Dendritic cell treated with granulocyte-macrophage colony-stimulating factor and Interleukin-4, amounts not matched to agents 40 ng/mL and 50 ng/mL, for 4 days (primary cell): Measurements from ENCODE around the gene LRR1.
A peak's percentile ranks its signal among the peaks of the same experiment; 100 is the strongest.
"Not testable (repeated sequence)": the region's sequence is repeated elsewhere in the genome, so short reads cannot be mapped to it uniquely, and the experiment has no call there.

ENCODE experiments used
- H3K27ac Mint-ChIP-seq: one replicate; pipeline ENCODE4 v1.8.0; 2022; ENCODE audit warnings: mild to moderate bottlenecking, mixed read lengths
- H3K27me3 Mint-ChIP-seq: one replicate; pipeline ENCODE4 v1.8.0; 2022; ENCODE audit warnings: mild to moderate bottlenecking, mixed read lengths
- H3K36me3 Mint-ChIP-seq: one replicate; pipeline ENCODE4 v1.8.0; 2022; ENCODE audit warnings: low read depth, mixed read lengths
- H3K4me1 Mint-ChIP-seq: one replicate; pipeline ENCODE4 v1.8.0; 2022; ENCODE audit warnings: low read depth, mixed read lengths
- H3K4me3 Mint-ChIP-seq: one replicate; pipeline ENCODE4 v1.8.0; 2022; ENCODE audit warnings: mild to moderate bottlenecking, moderate library complexity, mixed read lengths
- H3K9me3 Mint-ChIP-seq: one replicate; pipeline ENCODE4 v1.8.0; 2022; ENCODE audit warnings: mixed read lengths
- intact Hi-C: fragments of 100-400 bp; cut with micrococcal nuclease; formaldehyde crosslinking; loops from one replicate; pipeline ENCODE4 v1.15.0; 2022

Gene LRR1

DNA sequence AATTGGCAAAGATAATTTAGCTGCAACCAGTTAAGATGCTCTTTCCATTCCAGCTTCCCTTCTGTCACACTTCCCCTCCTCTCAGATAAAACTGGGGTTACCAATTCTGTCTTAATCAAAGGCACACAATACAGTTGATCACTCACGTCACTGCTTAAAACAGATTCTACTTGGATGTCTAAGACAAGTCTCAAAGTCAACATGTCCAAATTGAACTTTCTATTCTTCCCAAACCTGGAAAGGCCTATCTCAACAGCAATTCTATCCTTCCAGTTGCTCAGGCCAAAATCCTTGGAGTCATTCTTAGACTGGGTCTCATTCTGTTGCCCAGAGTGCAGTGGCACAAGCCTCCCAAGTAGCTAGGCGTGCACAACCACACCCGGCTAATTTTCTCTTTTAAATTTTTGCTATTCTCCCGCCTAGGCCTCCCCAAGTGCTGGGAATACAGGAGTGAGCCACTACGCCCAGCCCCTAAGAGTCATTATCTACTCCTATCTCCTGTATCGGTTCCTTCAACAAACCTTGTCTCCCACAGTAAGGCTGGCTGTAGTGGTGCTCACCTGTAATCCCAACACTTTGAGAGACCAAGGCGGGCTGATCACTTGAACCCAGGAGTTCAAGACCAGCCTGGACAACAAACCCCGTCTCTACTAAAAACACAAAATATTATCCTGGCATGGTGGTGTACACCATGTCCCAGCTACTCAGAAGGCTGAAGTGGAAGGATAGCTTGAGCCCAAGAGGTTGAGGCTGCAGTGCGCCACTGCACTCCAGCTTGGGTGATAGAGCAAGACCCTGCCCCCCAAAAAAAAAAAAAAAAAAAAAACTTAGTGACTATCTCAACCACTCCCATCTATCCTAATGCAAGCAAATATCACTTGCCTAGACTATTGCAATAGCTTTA is 17.3 kb upstream of the LRR1 start:
- H3K36me3 Mint-ChIP-seq: peaks cover 76% of the 10 kb centered on the region
- H3K4me3 Mint-ChIP-seq: no peak overlapping the region
- intact Hi-C loops: loop anchor here (10.0 kb wide), 1 partner anchor 1663 kb away; the partner anchor contains the start of gene TMX1
- H3K27me3 Mint-ChIP-seq: no peaks in the 10 kb centered on the region
- H3K27ac Mint-ChIP-seq: no peak overlapping the region
- no peaks in the 10 kb centered on the region for H3K9me3 Mint-ChIP-seq
- H3K4me1 Mint-ChIP-seq: peaks cover 43% of the 10 kb centered on the region

DNA sequence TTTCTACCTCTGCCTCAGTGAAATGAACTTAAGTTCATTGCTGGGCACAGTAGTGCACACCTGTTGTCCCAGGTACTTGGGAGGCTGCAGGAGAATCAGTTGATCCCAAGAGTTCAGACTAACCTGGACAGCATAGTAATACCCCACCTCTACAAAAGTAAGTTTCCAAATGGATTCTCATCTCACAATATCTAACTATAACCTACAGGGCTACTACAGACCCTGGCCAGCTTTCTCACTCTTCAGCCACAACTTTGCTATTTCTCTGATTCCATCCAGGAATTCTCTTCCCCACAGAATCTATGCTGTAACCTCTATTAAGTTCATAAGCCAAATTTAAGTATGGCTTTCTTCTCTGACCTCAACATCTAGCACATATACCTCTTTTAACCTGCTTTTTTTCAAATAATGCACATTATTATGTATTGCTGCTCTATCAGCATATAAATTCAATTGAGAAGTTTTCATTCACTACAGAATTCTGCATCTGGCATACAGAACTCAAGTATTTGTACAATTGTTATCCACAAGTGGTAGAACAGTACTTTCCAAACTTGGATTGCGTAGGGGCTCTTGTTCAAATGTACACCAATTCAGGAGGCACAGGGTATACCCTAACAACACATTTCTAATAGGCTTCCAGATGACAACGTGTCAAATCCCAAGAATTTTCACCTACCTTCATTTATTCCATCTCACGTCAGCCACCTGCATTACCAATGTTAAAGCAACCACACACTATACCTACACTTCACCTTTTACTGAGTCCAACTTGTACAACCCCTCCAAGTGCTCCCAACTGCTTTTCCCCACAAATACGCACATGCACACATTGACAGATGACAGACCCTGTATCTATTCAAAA is 16.4 kb upstream of the LRR1 start:
- Mint-ChIP-seq H3K27ac (no peak overlapping the region), H3K36me3 (peaks cover 67% of the 10 kb centered on the region), H3K27me3 (no peaks in the 10 kb centered on the region), H3K9me3 (no peaks in the 10 kb centered on the region), H3K4me1 (peaks cover 43% of the 10 kb centered on the region), H3K4me3 (no peak overlapping the region)
- intact Hi-C loops: loop anchor here (10.0 kb wide), 1 partner anchor 1662 kb away; the partner anchor contains the start of gene TMX1

GRCh38 chr14:49583629-49584028 is 15.1 kb upstream of the LRR1 start:
- H3K4me1 Mint-ChIP-seq: peaks cover 43% of the 10 kb centered on the region
- H3K4me3 Mint-ChIP-seq: no peak overlapping the region

GRCh38 chr14:49584058-49584457 is 14.7 kb upstream of the LRR1 start:
- Mint-ChIP-seq H3K36me3 (peaks cover 59% of the 10 kb centered on the region), H3K4me1 (peaks cover 43% of the 10 kb centered on the region), H3K4me3 (peak overlapping the region; percentile 93), H3K9me3 (no peaks in the 10 kb centered on the region), H3K27ac (peak overlapping the region; percentile 98), H3K27me3 (no peaks in the 10 kb centered on the region)
- intact Hi-C loops: loop anchor here (10.0 kb wide), 1 partner anchor 1661 kb away; the partner anchor contains the start of gene TMX1

More at GRCh38 chr14:49583629-49584028, 15.1 kb upstream of the LRR1 start:
- peaks cover 59% of the 10 kb centered on the region for H3K36me3 Mint-ChIP-seq
- intact Hi-C loops: loop anchor here (10.0 kb wide), 1 partner anchor 1661 kb away; the partner anchor contains the start of gene TMX1
- H3K27ac Mint-ChIP-seq: no peak overlapping the region
- H3K9me3 Mint-ChIP-seq: no peaks in the 10 kb centered on the region
- H3K27me3 Mint-ChIP-seq: no peaks in the 10 kb centered on the region

GRCh38 chr14:49584981-49585640 is 13.6 kb upstream of the LRR1 start:
- peak overlapping the region; percentile 93 for H3K4me3 Mint-ChIP-seq

GRCh38 chr14:49585803-49586672 is 12.7 kb upstream of the LRR1 start, which contains the start of gene RPS29:
Gene RPS29 (minus strand): TSS chr14:49586380. CDS start chr14:49586346, 34 bp downstream.
- Mint-ChIP-seq H3K4me1 (peaks cover 34% of the 10 kb centered on the region), H3K9me3 (no peaks in the 10 kb centered on the region), H3K27ac (peak within 1 kb of the TSS; percentile 98), H3K27me3 (no peaks in the 10 kb centered on the region), H3K36me3 (peaks cover 53% of the 10 kb centered on the region), H3K4me3 (peak within 1 kb of the TSS; percentile 93)
- intact Hi-C loops: loop anchor here (1.0 to 10.0 kb wide), 3 partner anchors 12 to 1659 kb away; partner anchors contain the start of genes KLHDC2, LRR1 and TMX1

More at GRCh38 chr14:49584981-49585640, 13.6 kb upstream of the LRR1 start:
- intact Hi-C loops: loop anchor here (5.0 to 10.0 kb wide), 2 partner anchors 182 to 1660 kb away; partner anchors contain the start of genes KLHDC2 and TMX1
- H3K4me1 Mint-ChIP-seq: peaks cover 39% of the 10 kb centered on the region
- H3K27ac Mint-ChIP-seq: peak overlapping the region; percentile 98
- not testable (repeated sequence) for H3K27me3 Mint-ChIP-seq, H3K9me3 Mint-ChIP-seq
- H3K36me3 Mint-ChIP-seq: peaks cover 56% of the 10 kb centered on the region

GRCh38 chr14:49586673-49587460 is 11.9 kb upstream of the LRR1 start:
- H3K36me3 Mint-ChIP-seq: peaks cover 45% of the 10 kb centered on the region
- peak overlapping the region; percentile 93 for H3K4me3 Mint-ChIP-seq
- H3K27ac Mint-ChIP-seq: peak overlapping the region; percentile 98
- no peaks in the 10 kb centered on the region for H3K9me3 Mint-ChIP-seq
- no peaks in the 10 kb centered on the region for H3K27me3 Mint-ChIP-seq
- peaks cover 27% of the 10 kb centered on the region for H3K4me1 Mint-ChIP-seq
- intact Hi-C loops: loop anchor here (1.0 to 10.0 kb wide), 3 partner anchors 11 to 1658 kb away; partner anchors contain the start of genes KLHDC2, LRR1 and TMX1

DNA sequence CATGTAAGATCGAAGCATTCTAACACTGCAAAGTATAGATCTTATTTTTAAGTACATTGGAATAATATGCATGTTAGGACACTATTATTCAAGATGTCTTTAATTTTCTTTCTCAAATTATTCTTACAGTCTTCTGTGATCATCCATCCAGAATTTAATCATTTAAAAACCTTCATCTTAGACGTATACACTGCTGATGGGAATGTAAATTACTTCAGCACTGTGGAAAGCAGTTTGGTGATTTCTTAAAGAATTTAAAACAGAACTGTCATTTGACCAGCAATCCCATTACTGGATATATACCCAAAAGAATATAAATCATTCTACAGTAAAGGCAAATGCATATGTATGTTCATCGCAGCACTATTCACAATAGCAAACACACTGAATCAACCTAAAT is 9.4 kb upstream of the LRR1 start:
- intact Hi-C loops: loop anchor here (5.0 to 10.0 kb wide), 2 partner anchors 178 to 1655 kb away; partner anchors contain the start of genes KLHDC2 and TMX1
- Mint-ChIP-seq H3K36me3 (peaks cover 20% of the 10 kb centered on the region), H3K9me3 (no peaks in the 10 kb centered on the region), H3K4me1 (peaks cover 11% of the 10 kb centered on the region), H3K4me3 (no peak overlapping the region), H3K27me3 (no peaks in the 10 kb centered on the region), H3K27ac (no peak overlapping the region)

DNA sequence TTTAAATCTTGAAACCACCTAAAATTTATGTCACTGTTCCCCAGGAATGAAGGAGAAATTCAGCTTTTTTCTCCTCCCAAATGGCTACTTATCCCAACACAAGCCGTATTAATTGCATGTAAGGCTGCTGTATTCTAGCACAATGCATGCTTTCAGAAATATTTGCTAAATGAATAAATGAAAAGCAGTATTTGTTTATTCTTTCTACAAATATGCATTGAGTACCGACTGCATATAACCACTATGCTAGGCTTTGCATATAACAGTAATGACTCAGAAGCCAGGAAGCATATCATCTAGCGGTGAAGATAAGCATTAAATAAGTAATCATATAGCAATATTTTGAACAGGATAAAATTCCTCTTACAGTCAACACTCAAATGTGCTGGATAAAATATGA is 5.7 kb upstream of the LRR1 start:
- Mint-ChIP-seq H3K36me3 (peaks cover 3% of the 10 kb centered on the region), H3K4me1 (peaks cover 18% of the 10 kb centered on the region), H3K27ac (no peak overlapping the region), H3K27me3 (no peaks in the 10 kb centered on the region), H3K9me3 (no peaks in the 10 kb centered on the region), H3K4me3 (no peak overlapping the region)
- intact Hi-C loops: no loop called here

- H3K4me1 Mint-ChIP-seq: peaks cover 18% of the 10 kb centered on the region
- no peaks in the 10 kb centered on the region for H3K9me3 Mint-ChIP-seq
- H3K36me3 Mint-ChIP-seq: peaks cover 17% of the 10 kb centered on the region
- peak overlapping the region; percentile 51 for H3K4me3 Mint-ChIP-seq
- H3K27me3 Mint-ChIP-seq: no peaks in the 10 kb centered on the region
- intact Hi-C loops: no loop called here
- H3K27ac Mint-ChIP-seq: peak overlapping the region; percentile 62
Observed at GRCh38 chr14:49594347-49595091, 4.2 kb upstream of the LRR1 start.

- intact Hi-C loops: loop anchor here (1.0 kb wide), 1 partner anchor 12 kb away; the partner anchor contains the start of gene RPS29
- Mint-ChIP-seq H3K27me3 (no peaks in the 10 kb centered on the region), H3K4me3 (peak overlapping the region; percentile 88), H3K27ac (peak overlapping the region; percentile 98), H3K9me3 (no peaks in the 10 kb centered on the region), H3K36me3 (peaks cover 32% of the 10 kb centered on the region), H3K4me1 (peaks cover 25% of the 10 kb centered on the region)
Observed at GRCh38 chr14:49598189-49598484, 603 bp upstream of the LRR1 start.
